GM21447 (cell line): ENCODE measurements around the gene TMPRSS13.

Experiments
- ATAC-seq: cut with Tn5 transposase; IDR thresholded peaks from one replicate; pipeline ENCODE4 v1.9.1; 2021; ENCODE audit not compliant: unreplicated experiment

TMPRSS13 gene

GRCh38 chr11:117900121-117900648, 29.0 kb downstream of the TMPRSS13 start:
- ATAC-seq, result peak; percentile 61

- ATAC-seq, result no peak
Measured at GRCh38 chr11:117898059-117898458, 31.1 kb downstream of the TMPRSS13 start.

GRCh38 chr11:117892651-117893050, 36.6 kb downstream of the TMPRSS13 start:
- ATAC-seq, result no peak

- ATAC-seq, result no peak
Measured at GRCh38 chr11:117891362-117891761, 37.8 kb downstream of the TMPRSS13 start.

GRCh38 chr11:117888139-117888566, 41.0 kb downstream of the TMPRSS13 start:
- ATAC-seq, result no peak

- no peak for ATAC-seq
Measured at GRCh38 chr11:117887431-117888138, 41.6 kb downstream of the TMPRSS13 start.

- ATAC-seq, result no peak
Measured at GRCh38 chr11:117885777-117886176, 43.4 kb downstream of the TMPRSS13 start.

GRCh38 chr11:117884994-117885393, 44.2 kb downstream of the TMPRSS13 start:
- ATAC-seq, result no peak

- no peak for ATAC-seq
Measured at GRCh38 chr11:117883063-117883462, 46.1 kb downstream of the TMPRSS13 start.

- no peak for ATAC-seq
Measured at GRCh38 chr11:117882311-117882905, 46.8 kb downstream of the TMPRSS13 start.

- no peak for ATAC-seq
Measured at GRCh38 chr11:117881217-117881616, 48.0 kb downstream of the TMPRSS13 start.

- no peak for ATAC-seq
Measured at GRCh38 chr11:117879516-117880480, 49.4 kb downstream of the TMPRSS13 start.

GRCh38 chr11:117878939-117879475, 50.2 kb downstream of the TMPRSS13 start:
- ATAC-seq, result no peak

GRCh38 chr11:117878314-117878938, 50.8 kb downstream of the TMPRSS13 start:
- no peak for ATAC-seq

GRCh38 chr11:117877120-117877784, 52.0 kb downstream of the TMPRSS13 start:
- no peak for ATAC-seq

GRCh38 chr11:117876341-117877119, 52.7 kb downstream of the TMPRSS13 start, which contains the start of gene FXYD6:
Gene FXYD6 (minus strand): TSS chr11:117876658. CDS start chr11:117842776, 33,882 bp downstream.
- ATAC-seq, result no peak

GRCh38 chr11:117876059-117876340, 53.2 kb downstream of the TMPRSS13 start:
- ATAC-seq, result no peak

GRCh38 chr11:117875382-117876058, 53.7 kb downstream of the TMPRSS13 start:
- no peak for ATAC-seq

GRCh38 chr11:117874910-117875381, 54.3 kb downstream of the TMPRSS13 start:
- no peak for ATAC-seq
